HL-60 (cell line): ENCODE measurements around the gene PTPRD.

ENCODE experiments used
- DNase-seq, 2 experiments: peaks; one replicate each; pipeline ENCODE4 v3.0.0-alpha.2; 2010 to 2020; ENCODE audit warnings: low read depth in 1 of 2, low spot score in 1 of 2
- H3K27ac ChIP-seq: fragments of 250-450 bp; sonication (Bioruptor Pico); replicated peaks from 2 replicates; pipeline ENCODE4 v1.5.1; 2020; ENCODE audit warnings: mild to moderate bottlenecking, moderate library complexity
- H3K27me3 ChIP-seq: fragments of 250-450 bp; sonication (Bioruptor Pico); 2 replicates; pipeline ENCODE4 v1.5.1; 2021; ENCODE audit warnings: mild to moderate bottlenecking, moderate library complexity; ENCODE audit not compliant: insufficient read depth, poor library complexity, severe bottlenecking
- H3K4me3 ChIP-seq: replicated peaks from 2 replicates; pipeline ENCODE4 v1.5.1; 2011; ENCODE audit warnings: mild to moderate bottlenecking, control low read depth, low read length; ENCODE audit not compliant: insufficient read depth
- CTCF ChIP-seq: IDR thresholded peaks from one replicate; pipeline ENCODE4 v1.5.1; 2011; ENCODE audit warnings: low read length, control low read depth, inconsistent platforms; ENCODE audit not compliant: insufficient read depth
- GABPA ChIP-seq: IDR thresholded peaks from 2 replicates; pipeline ENCODE4 v1.6.1; 2012; ENCODE audit warnings: low read depth
- POLR2AphosphoS5 ChIP-seq: IDR thresholded peaks from 2 replicates; pipeline ENCODE4 v1.6.1; 2012; ENCODE audit warnings: low read depth
- SPI1 ChIP-seq: IDR thresholded peaks from 2 replicates; pipeline ENCODE4 v1.6.1; 2012; ENCODE audit warnings: low read depth, mild to moderate bottlenecking, borderline replicate concordance
- TF ChIP-seq, protein P1 (sequence below): IDR thresholded peaks from 2 replicates; pipeline ENCODE4 v1.6.1; 2012; ENCODE audit warnings: low read depth; ENCODE audit not compliant: insufficient replicate concordance

Gene PTPRD

DNA sequence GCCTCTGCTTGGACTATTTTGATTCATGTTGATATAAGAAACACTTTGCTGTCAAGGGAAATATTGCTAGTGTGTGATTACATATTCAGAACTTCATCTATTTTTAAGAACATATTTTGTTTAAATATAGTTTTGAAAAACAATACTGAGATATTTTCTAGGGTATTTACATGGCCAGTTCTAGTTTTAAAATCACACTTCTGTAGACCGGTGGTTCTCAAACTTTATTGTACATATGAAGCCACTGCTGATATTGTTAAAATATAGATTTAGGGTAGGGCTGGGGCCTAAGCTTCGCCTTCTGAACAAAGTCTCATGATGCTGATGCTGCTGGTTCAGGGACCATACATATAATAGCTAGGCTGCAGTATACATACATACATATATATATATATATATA, 1000.0 kb downstream of the PTPRD start:
- H3K27ac ChIP-seq, result no peak overlapping the region
- TF ChIP-seq POLR2AphosphoS5 (no peak), GABPA (no peak), CTCF (no peak), SPI1 (no peak)
- TF ChIP-seq, protein P1, sequence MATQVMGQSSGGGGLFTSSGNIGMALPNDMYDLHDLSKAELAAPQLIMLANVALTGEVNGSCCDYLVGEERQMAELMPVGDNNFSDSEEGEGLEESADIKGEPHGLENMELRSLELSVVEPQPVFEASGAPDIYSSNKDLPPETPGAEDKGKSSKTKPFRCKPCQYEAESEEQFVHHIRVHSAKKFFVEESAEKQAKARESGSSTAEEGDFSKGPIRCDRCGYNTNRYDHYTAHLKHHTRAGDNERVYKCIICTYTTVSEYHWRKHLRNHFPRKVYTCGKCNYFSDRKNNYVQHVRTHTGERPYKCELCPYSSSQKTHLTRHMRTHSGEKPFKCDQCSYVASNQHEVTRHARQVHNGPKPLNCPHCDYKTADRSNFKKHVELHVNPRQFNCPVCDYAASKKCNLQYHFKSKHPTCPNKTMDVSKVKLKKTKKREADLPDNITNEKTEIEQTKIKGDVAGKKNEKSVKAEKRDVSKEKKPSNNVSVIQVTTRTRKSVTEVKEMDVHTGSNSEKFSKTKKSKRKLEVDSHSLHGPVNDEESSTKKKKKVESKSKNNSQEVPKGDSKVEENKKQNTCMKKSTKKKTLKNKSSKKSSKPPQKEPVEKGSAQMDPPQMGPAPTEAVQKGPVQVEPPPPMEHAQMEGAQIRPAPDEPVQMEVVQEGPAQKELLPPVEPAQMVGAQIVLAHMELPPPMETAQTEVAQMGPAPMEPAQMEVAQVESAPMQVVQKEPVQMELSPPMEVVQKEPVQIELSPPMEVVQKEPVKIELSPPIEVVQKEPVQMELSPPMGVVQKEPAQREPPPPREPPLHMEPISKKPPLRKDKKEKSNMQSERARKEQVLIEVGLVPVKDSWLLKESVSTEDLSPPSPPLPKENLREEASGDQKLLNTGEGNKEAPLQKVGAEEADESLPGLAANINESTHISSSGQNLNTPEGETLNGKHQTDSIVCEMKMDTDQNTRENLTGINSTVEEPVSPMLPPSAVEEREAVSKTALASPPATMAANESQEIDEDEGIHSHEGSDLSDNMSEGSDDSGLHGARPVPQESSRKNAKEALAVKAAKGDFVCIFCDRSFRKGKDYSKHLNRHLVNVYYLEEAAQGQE, result no peak
- no peak for DNase-seq
- H3K27me3 ChIP-seq, result no peaks in the 10 kb centered on the region
- H3K4me3 ChIP-seq, result no peak overlapping the region

DNA sequence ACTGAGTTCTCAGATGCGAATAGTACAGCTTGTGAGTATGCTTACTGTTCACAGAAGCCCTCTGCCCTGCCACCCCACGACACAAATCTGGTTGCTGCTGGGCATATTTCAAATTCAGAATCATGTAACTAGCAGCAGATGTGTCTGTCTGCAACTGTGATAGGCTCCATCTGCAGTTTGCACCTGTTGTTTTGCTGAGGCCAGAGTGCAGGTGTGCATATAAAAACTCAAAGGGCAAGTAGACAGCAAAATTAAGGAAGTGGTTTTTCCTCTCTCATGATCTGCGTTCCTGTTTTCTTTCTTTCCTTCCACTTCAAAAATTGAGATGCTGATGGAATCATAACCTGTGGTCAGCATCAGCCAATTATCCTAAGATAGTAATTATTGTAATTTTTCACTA, 1000.5 kb downstream of the PTPRD start:
- peak; percentile 66 for TF ChIP-seq SPI1
- TF ChIP-seq CTCF, result no peak
- Histone ChIP-seq H3K27me3 (no peaks in the 10 kb centered on the region), H3K4me3 (no peak overlapping the region), H3K27ac (no peak overlapping the region)
- no peak for DNase-seq

- Histone ChIP-seq H3K4me3 (no peak overlapping the region), H3K27ac (no peak overlapping the region), H3K27me3 (no peaks in the 10 kb centered on the region)
- DNase-seq, result no peak
- no peak for TF ChIP-seq SPI1
- TF ChIP-seq, protein P1, result no peak
- no peak for TF ChIP-seq CTCF
- TF ChIP-seq GABPA, result no peak
- no peak for TF ChIP-seq POLR2AphosphoS5
Observed at GRCh38 chr9:9605681-9606080, 1007.1 kb downstream of the PTPRD start.

DNA sequence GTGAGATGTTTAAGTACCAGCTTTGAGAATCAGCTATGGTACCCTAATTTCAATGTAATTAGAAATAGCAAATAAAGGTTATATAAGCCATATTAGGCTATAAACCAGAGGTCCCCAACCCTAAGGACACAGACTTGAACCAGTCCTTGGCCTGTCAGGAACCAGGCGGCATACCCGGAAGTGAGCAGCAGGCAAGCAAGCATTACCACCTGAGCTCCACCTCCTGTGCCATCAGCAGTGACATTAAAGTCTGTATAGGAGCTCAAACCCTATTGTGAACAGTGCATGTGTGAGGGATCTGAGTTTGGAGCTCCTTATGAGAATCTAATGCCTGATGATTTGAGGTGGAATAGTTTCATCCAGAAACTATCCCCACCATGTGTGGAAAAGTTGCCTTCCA, 1009.5 kb downstream of the PTPRD start:
- no peaks in the 10 kb centered on the region for H3K27me3 ChIP-seq
- no peak for DNase-seq
- no peak overlapping the region for H3K27ac ChIP-seq
- TF ChIP-seq SPI1 (no peak), CTCF (no peak), POLR2AphosphoS5 (no peak), GABPA (no peak)
- TF ChIP-seq, protein P1, result no peak
- no peak overlapping the region for H3K4me3 ChIP-seq
